GM12878 (cell line): ENCODE results near the gene LIPG.

ENCODE experiments used
- CREB1 ChIP-seq: IDR thresholded peaks from 2 replicates; pipeline ENCODE4 v1.6.1; 2012; ENCODE audit warnings: low read depth, mild to moderate bottlenecking, inconsistent platforms
- CTCF ChIP-seq, 3 experiments: IDR thresholded peaks in 2 of 3; conservative IDR thresholded peaks in 1 of 3; 2 replicates each; pipeline ENCODE4 v1.5.1; 2011; ENCODE audit warnings: low read depth in 3 of 3, low read length in 3 of 3, mild to moderate bottlenecking in 3 of 3, control low read depth in 2 of 3, moderate library complexity in 2 of 3, inconsistent platforms in 1 of 3, mixed read lengths in 1 of 3; ENCODE audit not compliant: control insufficient read depth in 2 of 3, insufficient read depth in 1 of 3; ENCODE audit errors: extremely low read depth in 1 of 3
- E2F4 ChIP-seq: IDR thresholded peaks from 2 replicates; pipeline ENCODE4 v1.6.1; 2012; ENCODE audit warnings: low read depth, low read length, improper control_type of control experiment
- EZH2 ChIP-seq: IDR thresholded peaks from 2 replicates; pipeline ENCODE4 v1.6.1; 2012; ENCODE audit warnings: low read depth, mild to moderate bottlenecking, control low read depth, inconsistent platforms, low read length, borderline replicate concordance; ENCODE audit not compliant: control insufficient read depth
- MEF2A ChIP-seq: IDR thresholded peaks from 2 replicates; pipeline ENCODE4 v1.6.1; 2011; ENCODE audit warnings: low read depth, mild to moderate bottlenecking, low read length, moderate library complexity; ENCODE audit not compliant: insufficient read depth
- POLR2AphosphoS2 ChIP-seq: IDR thresholded peaks from 2 replicates; pipeline ENCODE4 v1.6.1; 2011; ENCODE audit warnings: low read depth, mild to moderate bottlenecking, low read length, improper control_type of control experiment, moderate library complexity
- POLR2AphosphoS5 ChIP-seq: IDR thresholded peaks from 2 replicates; pipeline ENCODE4 v1.6.1; 2011; ENCODE audit warnings: mild to moderate bottlenecking, low read length, inconsistent platforms
- RAD21 ChIP-seq: IDR thresholded peaks from 2 replicates; pipeline ENCODE4 v1.6.1; 2011; ENCODE audit warnings: mild to moderate bottlenecking, low read depth, low read length, moderate library complexity; ENCODE audit not compliant: insufficient read depth
- RCOR1 ChIP-seq: conservative IDR thresholded peaks from 2 replicates; pipeline ENCODE4 v1.6.1; 2012; ENCODE audit warnings: low read depth, low read length, improper control_type of control experiment
- SP1 ChIP-seq: IDR thresholded peaks from one replicate; pipeline ENCODE4 v1.6.1; 2011; ENCODE audit warnings: low read depth, low read length

GRCh38 chr18:49566217-49566770, 4.4 kb downstream of the LIPG start:
- TF ChIP-seq SP1 (no peak), MEF2A (no peak), POLR2AphosphoS5 (no peak), RCOR1 (no peak), RAD21 (no peak), EZH2 (no peak), CTCF (IDR thresholded peaks at IDR 0.05 in 2 of 3, conservative IDR thresholded peaks at IDR 0.05 in 1 of 3; ENCODE audit: control insufficient read depth in 2 of 3, extremely low read depth in 1 of 3, insufficient read depth in 1 of 3, low read depth in 3 of 3, low read length in 3 of 3) (no peak), POLR2AphosphoS2 (no peak), CREB1 (no peak), E2F4 (no peak)
